Stimulated activated CD8-positive, alpha-beta memory T cell treated with anti-CD3 and anti-CD28 coated beads, Interleukin-7, amount 100 ng/mL, for 4 hours (primary cell): Measurements from ENCODE around the gene LGALS7B.
"Not testable (repeated sequence)": the region's sequence is repeated elsewhere in the genome, so short reads cannot be mapped to it uniquely, and the experiment has no call there.

Experiments
- DNase-seq, 2 donors: peaks; one replicate each; pipeline ENCODE4 v3.0.0-alpha.2; 2020; ENCODE audit warnings: low read depth in 2 of 2

LGALS7B gene

DNA sequence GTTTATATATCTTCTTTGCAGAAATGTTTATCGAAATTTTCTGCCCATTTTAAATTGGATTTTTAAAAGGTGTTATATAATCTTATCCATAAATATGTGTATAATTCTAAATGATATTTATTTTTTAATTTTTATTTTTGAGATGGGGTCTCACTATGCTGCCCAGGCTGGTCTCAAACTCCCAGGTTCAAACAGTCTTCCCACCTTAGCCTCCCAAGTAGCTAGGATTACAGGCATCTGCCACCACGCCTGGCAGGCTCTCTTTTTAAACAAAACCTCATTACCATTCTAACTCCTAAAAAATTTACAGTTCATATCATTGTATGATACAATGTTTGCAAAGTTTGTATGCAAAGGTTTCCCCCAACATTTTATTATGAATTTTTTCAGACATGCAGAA lies 7.2 kb downstream of the LGALS7B start:
- no peak for DNase-seq

DNA sequence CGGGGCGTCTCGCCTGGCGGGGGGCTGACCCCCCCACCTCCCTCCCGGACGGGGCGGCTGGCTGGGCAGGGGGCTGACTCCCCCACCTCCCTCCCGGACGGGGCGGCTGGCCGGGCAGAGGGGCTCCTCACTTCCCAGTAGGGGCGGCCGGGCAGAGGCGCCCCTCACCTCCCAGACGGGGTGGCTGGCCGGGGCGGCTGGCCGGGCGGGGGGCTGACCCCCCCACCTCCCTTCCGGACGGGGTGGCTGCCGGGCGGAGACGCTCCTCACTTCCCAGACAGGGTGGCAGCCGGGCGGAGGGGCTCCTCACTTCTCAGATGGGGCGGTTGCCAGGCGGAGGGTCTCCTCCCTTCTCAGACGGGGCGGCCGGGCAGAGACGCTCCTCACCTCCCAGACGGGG lies 8.8 kb downstream of the LGALS7B start:
- DNase-seq: not testable (repeated sequence)

DNA sequence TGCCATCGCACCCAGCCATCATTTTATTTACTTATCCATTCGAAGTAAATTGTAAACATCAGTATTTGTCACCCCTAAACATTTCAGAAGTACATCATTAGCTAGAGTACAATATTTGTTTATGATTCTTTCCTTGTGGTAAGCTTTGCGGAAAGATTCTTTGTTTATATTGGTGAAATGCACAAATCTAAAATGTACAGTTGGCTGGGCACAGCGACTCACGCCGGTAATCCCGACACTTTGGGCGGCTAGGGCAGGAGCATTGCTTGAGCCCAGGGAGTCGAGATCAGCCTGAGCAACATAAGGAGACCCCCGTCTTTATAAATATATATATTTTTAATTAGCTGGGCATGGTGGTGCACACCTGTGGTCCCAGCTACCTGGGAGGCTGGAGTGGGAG lies 10.1 kb downstream of the LGALS7B start:
- DNase-seq: no peak

DNA sequence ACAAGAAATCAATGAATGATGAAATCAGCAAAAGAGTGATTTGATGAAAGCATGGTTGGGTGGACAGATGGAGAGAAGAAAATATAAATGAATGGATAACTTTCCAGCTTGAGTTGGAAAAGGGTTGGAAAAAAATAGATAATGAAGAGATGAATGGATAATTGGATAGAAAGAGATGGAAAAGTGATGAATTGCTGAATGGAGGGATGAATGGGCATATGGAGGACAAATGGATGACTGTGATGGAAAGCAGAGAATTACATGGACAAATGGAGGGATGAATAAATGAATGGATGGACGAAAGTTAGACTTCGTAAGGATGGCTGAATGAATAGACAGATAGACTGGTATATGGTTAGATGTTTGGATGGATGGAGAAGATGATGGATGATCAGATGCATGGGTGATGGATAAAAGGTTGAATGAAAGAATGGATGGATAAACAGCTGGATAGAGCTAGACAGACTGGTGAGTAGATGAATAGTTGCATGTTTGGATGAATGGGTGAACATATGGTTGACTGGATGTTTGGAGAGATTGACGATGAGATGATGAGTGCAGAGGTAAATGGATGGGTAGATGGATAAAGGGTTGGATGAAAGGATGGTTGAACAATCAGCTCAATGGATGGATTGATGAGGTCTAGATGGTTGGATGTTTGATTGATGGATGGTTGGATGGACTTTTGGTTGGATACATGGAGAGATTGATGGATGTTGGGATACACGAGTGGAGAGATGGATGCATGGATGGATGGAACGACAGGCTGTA lies 11.8 kb downstream of the LGALS7B start:
- no peak for DNase-seq

DNA sequence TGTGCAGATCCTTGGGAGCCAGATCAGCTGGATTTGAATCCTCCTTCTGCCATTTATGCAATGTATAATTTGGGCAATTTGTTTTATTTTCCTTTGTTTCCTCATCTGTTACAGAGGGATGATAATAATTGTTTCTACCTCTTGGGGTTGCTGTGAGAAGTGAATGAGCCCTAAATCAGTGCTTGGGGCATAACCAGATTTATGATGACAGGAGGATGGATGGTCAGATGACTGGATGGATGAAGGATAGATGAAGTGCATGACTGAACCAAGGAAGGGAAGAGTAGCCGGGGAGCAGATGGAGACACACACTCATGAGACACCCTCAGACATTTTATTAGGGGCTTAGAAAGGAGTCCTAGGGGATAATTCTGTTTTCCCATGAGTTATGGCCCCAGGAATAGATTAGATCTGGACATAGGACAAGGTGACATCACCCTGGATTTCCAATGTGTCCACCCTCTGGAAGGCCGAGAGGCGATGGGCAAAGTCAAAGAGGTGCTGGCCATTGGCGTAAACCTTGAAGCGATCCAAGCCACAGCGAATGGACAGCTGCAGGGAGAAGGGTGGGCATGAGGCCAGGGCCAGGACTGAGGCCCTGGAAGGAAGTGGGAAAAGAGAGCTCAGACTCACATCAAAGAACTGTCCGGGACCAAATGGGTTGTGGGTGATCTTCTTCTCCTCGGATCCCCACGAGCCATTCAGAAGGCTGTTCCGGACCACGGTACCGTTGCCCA lies 12.5 kb downstream of the LGALS7B start:
- no peak for DNase-seq

DNA sequence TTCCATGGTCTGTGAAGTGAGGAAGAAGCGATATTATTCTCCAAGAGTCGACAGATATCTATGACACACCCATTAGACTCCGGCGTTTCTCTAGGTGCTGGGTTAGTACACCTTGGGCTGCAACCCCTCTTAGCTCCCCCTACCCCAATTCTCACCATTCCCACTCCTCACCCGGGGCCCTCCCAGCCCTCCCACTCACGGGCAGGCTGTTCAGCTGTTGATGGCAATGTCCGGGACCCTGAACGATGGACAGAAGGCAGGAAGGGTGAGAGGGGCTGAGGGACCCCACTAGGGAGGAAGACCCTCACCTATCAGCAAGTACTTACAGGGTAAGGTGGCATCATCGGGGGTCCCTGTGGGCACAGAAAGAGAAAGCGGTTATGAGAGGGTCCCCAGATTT lies 14.5 kb downstream of the LGALS7B start:
- no peak for DNase-seq

DNA sequence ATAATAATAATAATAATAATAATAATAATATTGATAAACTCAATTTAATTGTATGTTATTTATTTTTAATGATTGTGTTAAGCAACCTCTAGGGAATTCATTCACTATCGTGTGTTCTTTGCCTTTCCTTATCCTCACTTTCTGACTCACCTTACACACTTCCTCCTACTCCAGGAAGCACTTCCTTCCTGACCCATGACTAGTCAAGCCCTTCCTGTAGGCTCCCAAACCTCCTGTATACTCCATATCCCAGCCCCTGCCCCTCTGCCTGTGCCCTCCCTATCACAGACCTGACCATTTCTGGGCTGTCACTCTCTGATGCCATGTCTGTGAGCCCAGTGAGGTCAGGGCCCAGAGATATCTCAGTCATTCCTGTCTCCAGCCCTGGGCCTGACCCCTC lies 16.2 kb downstream of the LGALS7B start:
- no peak for DNase-seq

DNA sequence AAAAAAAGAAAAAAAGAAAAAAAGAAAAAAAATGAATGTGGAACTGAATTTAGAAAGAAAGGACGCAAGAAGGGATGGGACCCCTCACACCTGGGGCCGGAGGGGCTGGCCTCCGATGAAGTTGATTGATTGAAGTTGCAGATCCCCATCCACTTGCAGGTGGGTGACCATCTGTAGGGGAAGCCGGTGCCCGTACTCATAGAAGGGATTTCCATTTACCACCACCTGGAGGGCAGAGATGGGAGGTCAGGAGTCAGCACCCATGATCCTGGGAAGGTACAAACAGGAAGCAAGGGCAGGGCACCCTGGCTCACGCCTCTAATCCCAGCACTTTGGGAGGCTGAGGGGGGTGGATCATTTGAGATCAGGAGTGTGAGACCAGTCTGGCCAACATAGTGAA lies 17.4 kb downstream of the LGALS7B start:
- DNase-seq: no peak

DNA sequence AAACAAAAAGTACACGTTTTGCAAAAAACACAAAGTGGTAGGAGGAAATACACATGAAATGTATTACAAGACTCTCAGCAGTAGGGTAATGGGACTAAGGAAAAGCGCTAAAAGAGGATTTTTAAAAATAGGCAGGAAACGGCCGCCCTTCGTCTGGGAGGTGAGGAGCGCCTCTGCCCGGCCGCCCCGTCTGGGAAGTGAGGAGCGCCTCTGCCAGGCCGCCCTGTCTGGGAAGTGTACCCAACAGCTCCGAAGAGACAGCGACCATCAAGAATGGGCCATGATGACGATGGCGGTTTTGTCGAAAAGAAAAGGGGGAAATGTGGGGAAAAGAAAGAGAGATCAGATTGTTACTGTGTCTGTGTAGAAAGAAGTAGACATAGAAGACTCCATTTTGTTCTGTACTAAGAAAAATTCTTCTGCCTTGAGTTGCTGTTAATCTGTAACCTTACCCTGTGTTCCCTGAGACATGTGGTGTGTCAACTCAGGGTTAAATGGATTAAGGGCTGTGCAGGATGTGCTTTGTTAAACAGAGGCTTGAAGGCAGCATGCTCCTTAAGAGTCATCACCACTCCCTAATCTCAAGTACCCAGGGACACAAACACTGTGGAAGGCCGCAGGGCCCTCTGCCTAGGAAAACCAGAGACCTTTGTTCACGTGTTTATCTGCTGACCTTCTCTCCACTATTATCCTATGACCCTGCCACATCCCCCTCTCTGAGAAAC lies 18.5 kb downstream of the LGALS7B start:
- DNase-seq: not testable (repeated sequence)

DNA sequence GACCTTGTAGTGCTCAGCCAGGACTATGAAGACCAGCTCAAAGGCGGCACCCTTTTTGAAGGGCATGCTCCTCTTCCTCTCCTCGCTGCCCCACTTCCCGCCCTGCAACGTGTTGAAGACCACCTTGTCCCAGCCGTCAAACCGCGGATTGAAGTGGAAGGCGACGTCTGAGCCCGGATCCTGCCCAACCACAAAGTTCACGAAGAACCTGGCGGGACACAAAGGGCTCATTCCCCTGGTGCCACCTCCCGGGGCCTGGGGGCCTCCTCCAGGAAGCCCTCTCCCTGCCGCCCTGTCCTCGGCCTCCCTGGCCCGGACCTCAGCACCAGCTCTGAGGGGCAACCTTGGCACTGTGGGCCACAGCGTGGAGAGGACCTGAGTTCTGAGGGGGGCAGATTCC lies 19.7 kb downstream of the LGALS7B start:
- no peak for DNase-seq

DNA sequence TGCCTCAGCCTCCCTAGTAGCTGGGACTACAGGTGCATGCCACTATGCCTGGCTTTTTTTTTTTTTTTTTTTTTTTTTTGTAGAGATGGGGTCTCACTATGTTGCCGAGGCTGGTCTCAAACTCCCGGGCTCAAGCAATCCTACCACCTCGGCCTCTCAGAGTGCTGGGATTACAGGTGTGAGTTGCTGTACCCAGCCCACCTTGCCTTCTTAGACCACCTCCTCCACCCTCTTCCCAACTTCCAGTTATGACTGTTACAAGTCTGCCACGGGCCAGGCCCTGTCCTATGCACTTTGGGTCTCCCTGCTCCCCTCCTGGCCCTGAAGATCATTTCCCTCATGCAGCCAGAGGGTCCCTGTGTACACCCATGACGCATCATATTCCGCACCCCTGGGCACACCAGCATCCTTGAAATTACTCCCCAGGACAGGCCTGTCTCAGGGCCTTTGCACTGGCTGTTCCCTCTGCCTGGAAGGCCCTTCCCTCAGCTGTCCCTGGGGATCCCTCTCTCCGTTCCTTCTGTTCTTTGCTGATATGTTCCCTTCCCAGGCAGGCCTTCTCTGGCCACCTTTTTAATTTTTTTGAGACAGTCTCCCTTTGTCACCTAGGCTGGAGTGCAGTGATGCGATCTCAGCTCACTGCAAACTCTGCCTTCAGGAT lies 20.7 kb downstream of the LGALS7B start:
- DNase-seq: no peak

DNA sequence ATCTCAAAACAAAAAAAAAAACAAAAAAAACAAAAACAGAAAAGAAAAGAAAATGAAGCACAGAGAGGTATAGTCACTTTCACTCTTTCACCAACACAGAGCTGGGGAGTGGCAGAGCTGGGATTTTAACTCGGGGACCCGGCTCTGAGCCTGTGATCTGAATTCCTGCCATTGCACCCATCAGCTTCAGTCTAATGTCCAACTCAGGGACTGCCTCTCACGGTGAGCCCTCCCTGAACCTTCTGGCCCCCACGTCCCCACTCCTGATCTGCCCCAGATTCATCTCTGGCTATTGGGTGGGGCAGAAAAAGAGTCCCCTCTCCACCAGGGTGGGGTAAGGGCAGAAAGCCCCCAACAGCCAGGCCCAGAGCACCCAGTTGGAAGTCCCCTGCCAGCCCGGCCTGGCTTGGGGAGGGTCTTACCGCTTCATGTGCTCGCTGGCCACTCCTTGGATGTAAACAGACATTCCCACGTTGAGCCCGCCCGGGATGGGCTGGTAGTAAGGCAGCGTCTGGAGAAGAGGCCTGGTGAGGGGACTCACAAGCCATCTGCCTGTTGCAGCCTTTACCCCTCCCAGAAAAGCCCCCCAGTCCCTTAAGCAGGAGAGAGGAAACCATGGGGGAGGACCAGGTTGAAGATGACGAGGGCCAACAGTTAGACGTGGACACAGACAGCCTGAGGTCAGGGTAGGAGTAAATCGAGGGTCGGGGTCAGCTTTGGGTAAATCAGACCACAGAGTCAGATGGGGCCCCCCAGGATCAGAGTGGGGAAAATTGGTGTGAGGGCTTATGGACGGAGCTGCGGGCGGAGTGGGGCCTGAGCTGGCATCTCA lies 23.2 kb downstream of the LGALS7B start:
- no peak for DNase-seq

DNA sequence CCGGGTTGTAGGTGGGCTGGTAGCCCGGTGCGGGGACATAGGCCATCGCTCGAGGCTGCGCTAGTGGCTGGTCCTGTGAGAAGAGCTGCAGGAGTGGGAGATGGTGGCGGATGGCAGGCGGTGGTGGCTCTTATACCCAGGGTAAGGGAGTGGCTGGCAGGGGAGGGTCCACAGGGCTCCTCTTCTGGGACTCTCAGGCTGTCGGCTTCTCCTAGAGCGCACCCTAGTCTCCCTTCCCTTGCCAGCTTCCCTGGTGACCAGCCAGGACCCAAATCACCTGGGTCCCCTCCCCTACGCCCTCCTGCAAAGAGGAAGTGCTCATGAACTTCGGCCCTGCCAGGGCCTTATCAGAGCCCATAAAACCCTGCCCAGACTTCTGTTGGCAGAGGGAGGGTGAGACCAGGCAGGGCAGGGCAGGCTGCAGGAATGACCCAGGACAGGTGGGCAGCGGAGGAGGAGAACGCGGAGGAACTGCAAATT lies 23.9 kb downstream of the LGALS7B start, which contains the start of gene LGALS4:
Gene LGALS4 (minus strand): TSS at position 105 of the 480 bp plus-strand sequence. CDS start 59 bp downstream, at position 46.
- DNase-seq: no peak

DNA sequence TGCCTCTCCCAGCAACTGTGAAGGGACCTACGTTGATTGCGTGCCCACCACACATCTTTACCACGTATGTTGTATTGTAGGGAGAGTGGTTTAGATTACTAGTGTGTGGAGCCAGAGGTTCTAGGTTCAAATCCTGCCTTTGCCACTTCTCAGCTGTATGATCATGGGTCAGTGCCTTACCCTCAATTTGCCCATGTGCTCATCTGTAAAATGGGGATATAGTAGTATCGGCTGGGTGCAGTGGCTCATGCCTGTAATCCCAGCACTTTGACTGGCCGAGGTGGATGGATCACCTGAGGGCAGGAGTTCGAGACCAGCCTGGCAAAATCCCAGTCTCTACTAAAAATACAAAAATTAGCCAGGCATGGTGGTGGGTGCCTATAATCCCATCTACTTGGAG lies 24.3 kb downstream of the LGALS7B start:
- no peak for DNase-seq

DNA sequence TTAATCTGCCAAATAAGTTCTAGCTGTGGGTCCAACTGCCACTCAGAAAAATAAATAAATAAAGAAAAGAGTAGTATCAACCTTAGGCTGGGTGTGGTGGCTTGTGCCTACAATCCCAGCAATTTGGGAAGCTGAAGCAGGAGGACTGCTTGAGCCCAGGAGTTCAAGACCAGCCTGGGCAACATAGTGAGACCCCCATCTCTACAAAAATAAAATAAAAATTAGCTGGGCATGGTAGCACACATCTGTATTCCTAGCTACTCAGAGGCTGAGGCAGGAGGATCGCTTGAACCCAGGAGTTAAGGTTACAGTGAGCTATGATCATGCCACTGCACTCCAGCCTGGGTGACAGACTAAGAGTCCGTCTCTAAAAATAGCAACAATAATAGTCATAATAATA lies 24.9 kb downstream of the LGALS7B start:
- DNase-seq: not testable (repeated sequence)

DNA sequence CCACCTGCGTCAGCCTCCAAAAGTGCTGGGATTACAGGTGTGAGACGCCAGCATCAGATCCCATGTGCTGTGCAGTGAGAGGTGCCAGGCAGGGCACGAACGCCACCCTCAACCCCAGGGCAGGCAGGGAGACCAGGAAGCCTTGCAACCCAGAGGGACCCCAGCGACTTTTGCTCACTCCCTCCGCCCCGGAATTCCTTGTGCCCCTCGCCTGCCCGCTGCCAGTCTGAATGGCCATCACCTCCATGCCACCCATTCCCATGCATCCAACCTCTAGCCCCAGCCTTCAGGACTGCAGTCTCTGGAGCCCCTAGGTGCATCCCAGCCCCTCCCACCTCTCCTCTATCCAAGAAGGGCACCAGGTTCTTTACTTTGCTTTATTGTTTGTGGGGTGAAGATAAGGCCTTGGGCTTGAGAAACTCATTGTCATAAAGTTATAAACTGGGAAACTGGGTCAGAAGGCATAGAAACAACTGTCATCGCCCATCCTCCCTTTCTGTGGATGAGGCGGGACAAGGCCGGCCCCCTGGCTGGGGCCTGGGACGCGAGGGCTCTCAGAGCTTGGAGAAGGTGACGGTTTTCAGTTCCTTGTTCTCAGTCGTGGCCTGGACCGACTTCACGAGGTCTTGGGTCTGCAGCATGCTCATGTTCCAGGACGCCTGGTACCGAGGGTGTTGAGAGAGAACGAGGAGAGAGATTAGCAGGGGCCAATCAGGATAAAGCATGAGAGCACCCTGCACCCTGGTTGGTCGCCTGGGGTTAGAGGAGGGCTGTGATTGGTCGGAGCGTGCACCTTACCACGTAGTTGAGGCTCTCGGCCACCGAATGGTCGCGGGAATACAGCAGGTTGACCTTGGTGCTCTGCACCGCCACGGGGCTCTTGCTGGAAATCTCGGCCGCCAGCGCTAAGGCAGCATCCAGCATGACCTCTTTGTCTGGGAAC lies 26.3 kb downstream of the LGALS7B start:
- DNase-seq: no peak

DNA sequence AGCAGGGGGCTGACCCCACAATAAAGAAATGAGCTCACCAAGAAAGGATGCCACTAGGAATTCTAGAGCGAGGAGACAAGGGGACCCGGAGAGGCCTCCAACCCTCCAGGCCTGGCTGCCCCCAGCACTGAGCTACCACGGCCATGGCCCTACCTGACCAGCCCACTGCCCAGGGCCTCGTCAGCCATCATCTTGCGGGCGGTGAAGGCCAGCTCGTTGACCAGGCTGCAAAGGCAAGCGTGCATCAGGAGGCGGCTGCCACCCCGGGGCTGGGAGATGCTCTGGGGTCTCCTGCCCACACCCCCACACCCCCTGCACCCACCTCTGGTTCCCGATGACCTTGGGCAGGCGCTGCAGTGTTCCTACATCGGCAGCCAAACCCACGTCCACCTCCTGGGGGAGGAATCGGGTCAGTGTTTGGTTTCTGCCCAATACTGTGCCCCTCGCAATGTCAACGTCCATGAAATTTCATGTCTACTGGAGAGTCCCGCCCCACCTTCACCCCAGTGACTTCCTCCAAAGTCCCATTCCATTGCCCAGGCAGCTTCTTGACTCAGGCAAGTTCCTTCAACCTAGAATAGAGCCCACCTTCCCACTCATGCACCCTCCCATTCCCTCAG lies 27.2 kb downstream of the LGALS7B start:
- no peak for DNase-seq

DNA sequence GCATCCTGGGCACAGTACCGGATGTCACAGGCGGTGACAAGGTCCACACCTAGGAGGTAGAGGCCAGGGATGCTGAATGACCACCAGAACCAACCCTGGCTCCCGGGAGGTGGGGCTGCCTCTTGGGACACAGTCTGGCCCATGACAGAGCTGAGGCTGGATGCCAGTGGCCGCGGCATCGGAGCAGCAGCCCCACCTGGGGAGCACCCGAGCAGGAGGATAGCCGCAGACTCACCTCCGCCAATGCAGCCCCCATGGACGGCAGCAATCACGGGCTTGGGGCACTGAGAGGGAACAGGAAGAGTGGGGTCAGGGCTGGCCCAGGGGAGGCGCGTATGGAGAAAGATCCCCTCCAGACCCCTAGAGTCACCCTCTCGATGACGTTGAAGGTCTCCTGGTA lies 28.1 kb downstream of the LGALS7B start:
- no peak for DNase-seq

DNA sequence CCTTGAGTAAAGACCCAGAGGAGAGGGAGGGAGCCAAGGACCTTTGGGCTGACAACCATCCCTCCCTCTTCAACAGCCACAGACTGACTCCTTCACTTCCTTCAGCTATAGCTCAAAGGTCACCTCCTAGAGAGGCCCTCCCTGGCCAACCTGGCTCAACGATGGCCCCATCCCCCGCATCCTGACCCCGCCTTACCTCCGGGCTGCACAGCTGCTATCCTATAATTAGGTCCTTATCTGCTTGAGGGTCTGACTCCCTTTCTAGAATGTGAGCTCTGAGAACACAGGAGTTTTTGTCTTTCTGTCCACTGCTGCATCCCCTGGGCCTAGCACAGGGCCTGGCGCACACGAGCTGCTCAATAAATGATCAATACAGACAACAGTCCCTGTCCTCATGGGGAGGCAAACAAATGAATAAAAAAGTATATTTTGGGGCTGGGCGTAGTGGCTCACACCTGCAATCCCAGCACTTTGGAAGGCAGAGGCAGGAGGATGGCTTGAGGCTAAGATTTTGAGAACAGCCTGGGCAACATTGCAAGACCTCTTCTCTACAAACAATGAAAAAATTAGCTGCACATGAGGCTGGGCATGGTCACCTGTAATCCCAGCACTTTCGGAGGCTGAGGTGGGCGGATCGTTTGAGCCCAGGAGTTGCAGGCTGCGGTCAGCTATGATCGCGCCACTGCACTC lies 30.4 kb downstream of the LGALS7B start:
- no peak for DNase-seq
